GM21367 (cell line): ENCODE data around the gene GID8.

ENCODE experiments used
- ATAC-seq: cut with Tn5 transposase; IDR thresholded peaks from one replicate; pipeline ENCODE4 v1.9.1; 2021; ENCODE audit not compliant: unreplicated experiment

GID8 gene

GRCh38 chr20:62902926-62903615 is 34.9 kb upstream of the GID8 start:
- no peak for ATAC-seq

GRCh38 chr20:62905536-62906117 is 32.3 kb upstream of the GID8 start:
- ATAC-seq = no peak

DNA sequence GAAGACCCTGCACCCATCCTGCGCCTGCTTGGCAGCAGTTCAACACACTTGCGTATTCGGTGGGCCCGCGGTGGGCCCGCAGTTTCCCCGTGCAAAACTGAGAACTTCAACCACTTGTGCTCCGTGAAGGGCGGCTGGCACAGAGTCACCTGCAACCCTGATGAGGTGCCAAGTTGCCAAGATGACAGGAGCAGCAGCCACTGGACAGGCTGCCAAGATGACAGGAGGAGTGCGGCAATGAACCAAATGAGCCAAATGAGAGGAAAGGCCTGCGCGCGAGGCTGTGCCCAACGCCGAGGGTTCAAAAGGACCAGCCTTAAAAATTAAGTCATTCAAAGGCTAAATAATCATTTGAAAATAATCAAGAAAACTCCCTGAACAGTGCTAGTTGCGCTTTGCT is 31.7 kb upstream of the GID8 start:
- no peak for ATAC-seq

DNA sequence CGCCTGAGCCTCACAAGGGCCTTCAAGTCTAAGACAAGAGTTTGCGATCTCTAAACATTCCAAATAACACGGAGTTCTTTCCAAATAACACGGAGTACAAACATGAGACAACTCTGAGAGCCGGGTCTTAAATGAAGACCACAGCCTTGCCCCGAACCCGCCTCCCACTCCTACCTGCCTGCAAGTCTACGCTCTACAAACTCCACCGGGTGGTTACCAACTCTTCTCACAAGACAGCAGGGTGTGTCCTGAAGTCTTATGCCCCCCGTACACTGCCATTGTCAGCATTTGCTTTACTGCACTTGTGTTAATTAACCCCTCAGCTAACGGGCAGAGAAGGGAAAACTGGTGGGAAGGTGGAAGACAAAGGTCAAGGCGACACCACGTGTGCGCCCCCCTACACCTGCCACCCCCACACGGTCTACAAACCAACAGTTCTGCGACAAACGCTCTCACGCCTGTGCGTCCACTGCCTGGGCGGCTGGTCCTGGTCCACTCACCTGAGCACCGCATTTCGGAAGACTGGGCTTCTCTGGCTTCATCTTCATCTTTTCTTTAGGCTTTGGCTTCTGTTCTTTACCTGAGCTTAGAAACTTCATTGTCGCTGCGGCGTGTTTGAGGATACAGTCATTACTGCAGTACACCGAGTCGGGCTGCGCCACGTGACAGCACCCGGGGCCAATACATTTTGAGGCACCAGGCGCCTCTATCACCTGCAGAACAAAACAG is 31.1 kb upstream of the GID8 start:
- no peak for ATAC-seq

- ATAC-seq = no peak
These were observed 30.3 kb upstream of the GID8 start for GRCh38 chr20:62907384-62908317.

DNA sequence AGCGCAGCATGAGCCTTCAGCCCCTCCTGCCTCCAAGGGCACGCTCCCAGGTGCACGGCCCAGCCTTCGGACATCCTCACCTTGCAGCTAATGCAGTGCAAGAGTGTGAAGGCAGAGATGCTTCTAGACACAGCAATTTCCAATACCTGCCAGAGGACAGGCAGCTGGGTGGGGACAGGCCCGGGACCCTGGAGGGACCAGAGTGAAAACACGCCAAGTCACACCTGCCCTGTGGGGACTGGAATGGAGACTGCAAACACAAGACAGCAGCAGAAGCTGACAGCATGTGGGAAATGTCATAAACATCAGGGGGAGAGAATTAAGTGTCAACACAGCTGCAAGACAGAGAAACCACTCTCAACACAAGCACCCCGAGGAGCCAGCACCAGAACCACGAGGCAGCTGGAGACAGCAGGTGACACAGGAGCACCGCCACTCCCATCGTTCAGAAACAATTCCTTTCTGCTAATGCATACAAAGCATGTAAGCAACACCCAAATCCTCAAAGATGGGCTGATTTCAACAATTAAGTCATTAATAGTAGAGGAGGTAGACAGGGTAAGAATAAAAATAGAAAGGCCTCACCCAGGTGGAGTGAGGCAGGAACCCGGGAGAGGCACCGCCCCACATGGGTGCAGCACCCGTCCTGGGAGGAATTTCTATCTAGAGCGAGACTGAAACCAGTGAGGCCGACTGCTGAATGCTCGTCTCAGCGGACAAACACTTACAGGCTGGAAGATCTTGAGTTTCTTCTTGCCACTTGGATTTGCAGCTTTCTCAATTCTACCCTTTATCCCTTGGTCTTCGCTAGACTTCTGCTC is 28.8 kb upstream of the GID8 start:
- no peak for ATAC-seq

GRCh38 chr20:62910217-62910766 is 27.7 kb upstream of the GID8 start:
- no peak for ATAC-seq

DNA sequence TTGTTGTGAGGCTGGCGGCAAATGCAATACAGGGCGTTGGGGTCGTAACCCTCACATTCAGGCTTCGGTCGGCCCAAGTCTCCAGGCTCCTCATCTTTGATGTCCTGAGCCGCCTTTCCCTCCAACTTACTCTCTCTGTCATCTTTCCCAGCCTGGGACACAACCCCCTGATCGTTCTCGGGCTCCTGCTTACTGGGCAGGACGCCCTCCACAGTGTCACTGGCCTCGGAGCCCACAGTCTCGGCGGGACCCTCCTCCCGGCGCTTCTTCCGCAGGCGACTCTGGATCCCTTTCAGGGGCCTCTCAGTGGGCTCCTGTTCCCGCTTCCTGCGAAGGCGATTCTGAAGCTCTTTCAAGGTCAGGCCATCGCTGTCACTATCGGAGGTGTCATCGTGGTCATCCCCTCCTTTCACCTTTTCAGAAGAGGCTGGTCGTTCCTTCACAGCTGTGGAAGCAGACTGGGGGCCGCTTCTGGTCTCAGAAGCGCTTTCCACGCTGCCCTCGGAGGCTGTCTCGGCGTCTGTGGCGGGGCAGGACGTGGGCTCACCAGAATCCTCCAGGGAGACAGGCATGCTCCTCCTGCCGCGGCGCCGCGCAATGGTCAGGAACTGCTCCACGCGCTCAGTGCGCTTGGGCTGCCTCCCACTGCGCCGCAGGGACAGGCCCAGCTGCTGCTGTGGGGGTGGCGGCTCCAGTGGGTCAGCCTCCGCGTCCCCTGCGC is 27.0 kb upstream of the GID8 start:
- no peak for ATAC-seq

DNA sequence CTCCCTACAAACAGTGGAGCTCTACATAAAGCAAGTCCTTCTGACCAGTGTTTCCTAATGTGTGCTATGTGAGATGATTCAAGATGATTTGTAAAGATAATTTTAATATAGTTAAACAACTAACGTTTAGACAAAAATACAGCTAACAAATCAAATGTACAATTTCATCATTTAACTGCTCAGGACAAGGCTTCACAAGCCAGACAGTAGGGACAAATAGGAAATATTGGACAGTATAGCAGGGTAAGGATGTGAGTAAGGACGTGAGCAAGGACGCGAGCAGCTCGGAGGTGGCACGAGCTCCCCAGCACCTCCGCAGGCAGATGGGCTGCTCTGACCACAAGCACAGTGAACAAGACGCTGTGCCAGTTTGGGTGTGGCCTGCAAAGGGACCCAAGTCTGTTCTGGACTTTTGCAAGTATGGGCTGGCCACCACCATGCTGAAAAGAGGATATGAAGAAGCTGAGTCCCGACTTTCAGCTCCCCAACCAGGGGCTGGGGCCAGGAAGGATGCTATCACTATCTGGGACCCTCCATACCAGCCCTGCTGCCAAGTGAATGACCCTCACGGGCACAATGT is 26.2 kb upstream of the GID8 start:
- ATAC-seq = no peak

- ATAC-seq = no peak
These were observed 24.8 kb upstream of the GID8 start for GRCh38 chr20:62913043-62913630.

- no peak for ATAC-seq
These were observed 23.5 kb upstream of the GID8 start for GRCh38 chr20:62914436-62914835.

DNA sequence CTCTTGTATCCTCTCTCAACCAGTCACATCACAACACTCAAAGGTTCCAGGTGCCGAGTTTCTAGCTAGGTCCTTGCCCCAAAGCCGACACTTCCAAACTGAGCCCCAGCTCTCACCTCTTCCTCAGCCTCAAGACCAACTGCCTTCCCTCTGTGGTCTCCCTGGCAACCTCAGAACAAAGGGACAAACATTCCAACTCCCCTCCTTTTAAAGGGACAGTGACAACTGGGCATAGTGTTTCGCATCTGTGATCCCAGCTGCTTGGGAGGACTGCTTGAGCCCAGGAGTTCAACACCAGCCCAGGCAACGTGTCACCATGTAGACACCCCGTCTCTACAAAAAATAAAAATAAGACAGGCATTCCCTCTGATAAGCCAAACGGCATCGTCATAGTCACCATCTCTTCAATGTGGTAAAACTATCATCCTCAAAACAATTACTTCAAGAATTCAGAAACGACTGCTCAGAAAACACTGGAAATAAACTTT is 22.9 kb upstream of the GID8 start:
- no peak for ATAC-seq

GRCh38 chr20:62916703-62917476 is 21.1 kb upstream of the GID8 start:
- no peak for ATAC-seq

GRCh38 chr20:62917720-62918119 is 20.2 kb upstream of the GID8 start:
- ATAC-seq = no peak

GRCh38 chr20:62918147-62918546 is 19.8 kb upstream of the GID8 start:
- no peak for ATAC-seq

- ATAC-seq = no peak
These were observed 19.1 kb upstream of the GID8 start for GRCh38 chr20:62918831-62919230.

- ATAC-seq = no peak
These were observed 17.8 kb upstream of the GID8 start for GRCh38 chr20:62920039-62920645.
